HG02642 (cell line): ENCODE data around the gene MSMP.
A peak's percentile ranks its signal among the peaks of the same experiment; 100 is the strongest.

ENCODE experiments used
- ATAC-seq: cut with Tn5 transposase; IDR thresholded peaks from one replicate; pipeline ENCODE4 v1.9.1; 2021; ENCODE audit warnings: mild to moderate bottlenecking; ENCODE audit not compliant: unreplicated experiment, poor library complexity

The MSMP gene

DNA sequence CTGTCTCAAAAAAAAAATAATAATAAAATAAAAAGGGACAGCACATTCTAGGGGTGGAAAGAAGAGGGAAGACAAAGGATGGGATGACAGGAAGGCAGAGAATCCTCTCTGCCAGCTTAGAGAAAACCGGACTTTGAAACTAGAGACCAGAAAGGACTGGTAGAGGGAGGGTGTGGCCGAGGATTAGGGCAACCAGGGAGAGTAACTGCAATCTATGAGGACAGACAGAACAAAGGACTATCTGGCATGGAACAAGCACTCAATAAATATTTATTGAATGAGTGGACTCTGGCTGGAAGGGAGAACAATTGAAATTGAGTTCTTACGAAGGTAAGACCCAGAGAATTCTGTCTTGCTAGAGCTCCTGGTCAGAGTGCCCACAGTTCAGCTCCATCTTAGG is 7.5 kb downstream of the MSMP start:
- ATAC-seq: no peak

DNA sequence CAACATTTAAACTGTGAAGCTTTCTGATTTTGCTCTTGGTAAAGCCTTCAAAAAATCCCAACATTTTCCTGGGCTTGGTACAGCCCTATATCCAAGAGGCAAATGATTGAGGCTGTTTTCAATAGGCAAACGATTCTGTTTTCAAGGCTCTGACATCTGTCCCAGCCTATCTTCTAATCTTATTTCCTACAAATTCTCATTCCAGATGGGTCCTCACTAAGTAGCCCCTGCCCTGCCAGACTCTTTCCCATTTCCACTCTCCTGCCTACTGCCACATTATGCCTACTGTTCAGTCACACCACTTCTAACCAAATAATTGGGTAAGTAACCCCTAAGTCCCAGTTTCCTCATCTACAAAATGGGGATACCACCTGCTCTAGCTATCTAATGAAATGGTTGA is 8.5 kb downstream of the MSMP start:
- no peak for ATAC-seq

DNA sequence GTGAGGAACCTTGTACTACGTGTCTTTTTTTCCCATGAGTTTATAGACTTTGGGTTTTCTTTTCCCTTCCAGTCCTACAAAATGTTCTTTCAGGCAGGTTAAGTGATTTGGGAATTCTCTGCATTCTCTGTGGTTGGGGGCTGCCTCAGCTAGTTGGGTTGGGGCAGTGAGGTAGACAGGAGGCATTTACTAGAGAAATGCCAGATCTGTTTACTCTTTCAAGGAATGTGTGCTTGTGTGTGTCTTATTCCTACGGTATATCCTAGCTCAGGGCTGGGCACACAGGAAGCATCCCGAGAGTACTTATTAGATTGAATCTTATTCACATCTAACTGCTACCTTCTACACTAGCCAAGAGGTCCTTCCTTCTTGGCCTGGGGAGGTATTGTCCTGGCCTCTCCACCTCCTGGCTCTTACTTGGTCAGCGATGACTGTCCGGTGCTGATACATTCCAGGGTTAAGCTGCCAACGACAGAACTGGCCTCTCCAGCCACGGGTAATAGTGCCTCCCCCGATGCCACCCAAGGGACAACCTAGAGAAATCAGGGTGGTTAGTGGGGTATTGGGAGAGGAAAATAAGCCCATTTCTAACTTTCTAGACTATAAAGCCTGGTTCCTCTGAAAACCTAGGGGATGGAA is 10.1 kb downstream of the MSMP start:
- no peak for ATAC-seq

DNA sequence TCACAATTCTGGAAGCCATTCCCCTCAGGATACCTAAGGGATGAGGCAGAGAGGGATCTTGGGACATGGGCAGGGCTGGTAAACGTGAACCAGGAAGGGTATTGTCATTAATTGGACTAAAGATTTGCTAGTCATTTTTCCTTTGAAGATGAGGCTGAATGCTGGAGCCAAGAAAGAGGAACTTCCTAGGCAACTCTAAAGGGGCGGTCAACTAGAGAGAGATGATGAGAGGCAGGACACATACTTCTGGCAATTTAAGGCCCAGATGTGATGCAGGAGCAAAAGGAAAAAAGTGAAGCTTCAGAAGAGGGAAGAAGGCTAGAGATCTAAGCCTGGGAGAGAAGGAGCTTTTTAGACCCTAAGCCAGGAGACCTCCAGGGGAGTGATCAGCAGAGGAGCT is 10.6 kb downstream of the MSMP start:
- ATAC-seq: no peak

DNA sequence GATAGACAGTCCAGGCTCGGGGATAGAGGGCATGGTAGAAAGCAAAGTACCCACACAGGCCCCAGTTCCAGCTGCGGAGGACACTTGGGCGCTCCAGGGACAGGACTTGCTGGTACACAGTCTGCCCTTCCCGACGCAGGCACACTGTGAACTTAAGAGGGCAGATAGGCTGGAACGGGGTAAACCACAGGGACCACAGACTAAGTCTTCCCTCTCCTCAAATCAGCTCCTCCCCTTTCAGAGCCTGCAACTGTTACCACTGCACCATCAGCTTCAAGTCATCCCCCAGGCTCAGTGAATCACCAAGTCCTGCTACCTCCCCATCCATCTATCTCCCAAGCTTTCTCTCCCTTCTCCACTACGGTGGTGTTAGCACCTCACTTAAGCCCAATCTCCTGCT is 12.3 kb downstream of the MSMP start:
- ATAC-seq: no peak

DNA sequence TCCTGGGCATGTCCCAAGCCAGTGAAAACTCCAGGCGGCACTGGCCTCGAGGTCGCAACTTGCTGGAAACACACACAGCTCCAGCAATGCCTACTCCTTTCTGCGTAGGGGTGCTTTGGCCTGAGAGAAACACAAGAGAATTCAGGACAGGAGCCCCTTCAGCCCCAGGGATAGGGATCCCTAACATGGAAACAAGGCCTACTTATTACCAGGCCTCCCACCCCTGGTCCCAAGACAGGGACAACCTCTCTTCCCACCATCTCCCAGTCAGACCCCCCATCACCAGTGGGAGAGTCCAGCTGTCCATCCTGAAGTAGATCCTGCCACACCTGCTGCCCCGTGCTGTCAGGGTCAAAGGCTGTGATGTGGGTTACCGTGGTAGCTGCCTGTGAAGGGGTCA is 13.8 kb downstream of the MSMP start:
- no peak for ATAC-seq

DNA sequence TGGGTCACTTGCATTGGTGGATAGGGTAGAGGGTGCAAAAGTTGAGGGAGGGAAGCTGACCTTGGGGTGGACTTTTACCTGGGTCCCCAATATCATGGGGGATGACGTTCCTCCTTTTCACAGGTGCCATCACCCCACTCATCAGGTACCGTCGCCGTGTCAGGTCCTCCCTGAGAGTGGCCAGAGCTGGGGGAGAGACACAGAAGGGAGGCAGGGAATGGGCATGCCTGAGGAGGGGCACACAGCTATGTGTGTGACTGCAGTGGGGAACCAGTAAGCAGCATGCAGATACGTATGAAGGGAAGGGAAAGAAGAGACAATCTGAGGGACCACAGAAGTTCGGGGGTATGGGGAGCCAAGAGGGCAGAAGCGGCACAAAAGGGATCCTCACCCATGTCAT is 15.2 kb downstream of the MSMP start:
- ATAC-seq: no peak

DNA sequence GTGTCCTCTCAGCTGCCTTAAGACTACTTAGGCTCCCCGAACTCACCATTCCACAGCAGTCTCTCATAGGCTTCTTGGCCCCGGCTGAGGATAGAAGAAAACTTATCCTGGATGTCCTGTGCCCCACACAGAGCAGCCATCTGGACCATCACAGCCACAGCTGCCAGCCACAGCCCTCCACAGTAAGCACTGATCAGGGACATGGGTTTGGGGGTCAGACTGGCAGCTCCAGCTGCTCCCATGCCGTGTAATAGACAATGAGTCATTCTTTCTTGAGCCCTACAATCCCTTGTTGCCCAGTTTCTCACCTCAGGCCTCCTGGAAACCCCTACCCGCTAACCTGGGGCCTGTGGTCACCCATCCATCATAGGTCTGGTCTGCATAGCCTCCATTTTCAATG is 15.9 kb downstream of the MSMP start:
- no peak for ATAC-seq

DNA sequence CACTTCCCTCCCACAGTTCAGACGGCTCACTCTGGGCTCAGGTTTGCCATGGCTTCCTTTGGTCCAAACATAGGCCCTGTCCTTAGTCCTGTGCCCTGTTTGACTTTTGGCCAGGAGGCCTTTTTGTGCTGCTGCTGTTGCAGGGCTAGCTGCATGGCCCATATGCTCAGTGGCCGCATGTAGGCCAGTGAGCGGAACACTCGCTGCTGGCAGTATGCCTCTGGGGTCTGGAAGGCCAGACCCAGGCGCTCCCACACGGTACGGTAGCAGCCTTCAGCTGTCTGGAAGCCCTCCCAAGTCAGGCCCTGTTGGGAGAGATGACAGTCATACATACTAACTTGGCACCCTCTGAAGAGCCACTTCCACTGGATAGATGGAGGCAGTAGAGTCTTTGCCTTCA is 16.9 kb downstream of the MSMP start:
- ATAC-seq: no peak

DNA sequence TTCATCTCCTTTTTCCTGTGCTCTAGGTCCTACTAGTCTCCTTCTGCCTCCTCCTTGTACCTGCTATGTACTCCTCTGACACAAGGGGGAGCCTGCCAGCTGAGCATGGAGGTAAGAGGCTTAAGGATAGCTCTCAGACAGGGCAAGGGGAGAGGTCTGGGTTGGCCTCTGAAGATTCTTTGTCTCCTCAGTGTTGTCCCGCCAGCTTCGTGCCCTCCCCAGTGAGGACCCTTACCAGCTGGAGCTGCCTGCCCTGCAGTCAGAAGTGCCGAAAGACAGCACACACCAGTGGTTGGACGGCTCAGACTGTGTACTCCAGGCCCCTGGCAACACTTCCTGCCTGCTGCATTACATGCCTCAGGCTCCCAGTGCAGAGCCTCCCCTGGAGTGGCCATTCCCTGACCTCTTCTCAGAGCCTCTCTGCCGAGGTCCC is 17.9 kb downstream of the MSMP start:
- ATAC-seq: no peak

DNA sequence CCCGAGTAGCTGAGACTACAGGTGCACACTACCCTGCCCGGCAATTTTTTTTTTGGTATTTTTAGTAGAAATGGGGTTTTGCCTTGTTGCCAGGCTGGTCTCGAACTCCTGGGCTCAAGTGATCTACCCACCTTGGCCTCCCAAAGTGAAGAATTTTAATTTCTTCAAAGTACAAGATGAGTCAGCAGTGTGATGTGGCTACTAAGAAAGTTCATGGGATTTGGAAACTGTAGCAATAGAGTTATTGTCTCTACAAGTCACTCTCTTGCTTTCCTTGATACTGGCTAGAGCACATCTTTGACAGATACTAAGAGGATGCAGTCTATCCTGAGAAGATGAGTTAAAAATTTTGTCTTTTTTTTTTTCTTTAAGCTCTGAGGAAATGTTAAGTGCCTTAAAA is 20.0 kb downstream of the MSMP start:
- no peak for ATAC-seq

DNA sequence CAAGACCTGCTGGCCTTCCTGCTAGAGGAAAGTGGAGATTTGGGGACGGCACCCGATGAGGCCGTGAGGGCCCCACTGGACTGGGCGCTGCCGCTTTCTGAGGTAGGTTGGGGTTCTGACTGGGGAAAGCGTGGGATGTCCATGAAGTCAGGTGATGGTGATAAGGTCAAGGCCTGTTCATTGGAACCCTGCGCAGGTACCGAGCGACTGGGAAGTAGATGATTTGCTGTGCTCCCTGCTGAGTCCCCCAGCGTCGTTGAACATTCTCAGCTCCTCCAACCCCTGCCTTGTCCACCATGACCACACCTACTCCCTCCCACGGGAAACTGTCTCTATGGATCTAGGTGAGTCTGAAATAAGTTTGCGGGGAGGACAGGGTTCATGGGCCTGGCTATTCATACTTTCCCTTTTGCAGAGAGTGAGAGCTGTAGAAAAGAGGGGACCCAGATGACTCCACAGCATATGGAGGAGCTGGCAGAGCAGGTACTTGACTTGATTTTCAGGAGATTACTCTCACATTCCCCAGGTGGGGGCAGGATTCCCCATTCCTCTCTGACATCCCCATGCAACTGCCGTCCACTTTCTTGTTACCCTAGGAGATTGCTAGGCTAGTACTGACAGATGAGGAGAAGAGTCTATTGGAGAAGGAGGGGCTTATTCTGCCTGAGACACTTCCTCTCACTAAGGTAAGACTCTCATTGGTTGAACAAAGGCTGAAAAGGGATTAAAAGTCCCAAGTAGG is 21.1 kb downstream of the MSMP start:
- ATAC-seq: peak; percentile 1

DNA sequence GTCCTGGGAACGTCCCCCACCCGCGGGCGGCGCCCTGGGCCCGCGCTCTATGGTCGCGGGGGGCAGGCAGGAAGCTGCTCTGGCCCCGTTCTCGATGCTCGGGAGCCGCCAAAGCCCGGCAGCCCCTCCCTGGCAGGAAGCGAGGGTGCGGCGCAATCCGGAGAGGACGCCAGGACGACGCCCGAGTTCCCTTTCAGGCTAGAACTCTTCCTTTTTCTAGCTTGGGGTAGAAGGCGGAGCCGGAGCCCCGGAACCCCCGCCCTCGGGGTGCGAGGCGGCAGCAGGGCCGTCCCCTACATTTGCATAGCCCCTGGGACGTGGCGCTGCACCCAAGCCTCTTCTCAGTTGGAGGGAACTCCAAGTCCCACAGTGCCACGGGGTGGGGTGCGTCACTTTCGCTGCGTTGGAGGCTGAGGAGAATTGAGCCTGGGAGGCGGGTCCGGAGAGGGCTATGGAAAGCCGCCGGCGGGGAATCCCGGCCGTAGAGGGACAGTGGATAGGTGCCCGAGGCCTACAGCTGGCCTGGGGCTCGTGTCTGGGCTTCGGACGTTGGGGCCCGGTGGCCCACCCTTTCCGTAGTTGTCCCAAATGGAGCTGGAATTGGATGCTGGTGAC is 21.8 kb downstream of the MSMP start, which contains the start of the genes CREB3 and TLN1:
CREB3 (plus strand) TSS at position 482 of the 615 bp plus-strand sequence; CDS start at position 589, 107 bp downstream.
TLN1 (minus strand) TSS at position 11 of the 615 bp plus-strand sequence. CDS start 6,501 bp downstream, outside the sequence.
- peak; percentile 82 for ATAC-seq

DNA sequence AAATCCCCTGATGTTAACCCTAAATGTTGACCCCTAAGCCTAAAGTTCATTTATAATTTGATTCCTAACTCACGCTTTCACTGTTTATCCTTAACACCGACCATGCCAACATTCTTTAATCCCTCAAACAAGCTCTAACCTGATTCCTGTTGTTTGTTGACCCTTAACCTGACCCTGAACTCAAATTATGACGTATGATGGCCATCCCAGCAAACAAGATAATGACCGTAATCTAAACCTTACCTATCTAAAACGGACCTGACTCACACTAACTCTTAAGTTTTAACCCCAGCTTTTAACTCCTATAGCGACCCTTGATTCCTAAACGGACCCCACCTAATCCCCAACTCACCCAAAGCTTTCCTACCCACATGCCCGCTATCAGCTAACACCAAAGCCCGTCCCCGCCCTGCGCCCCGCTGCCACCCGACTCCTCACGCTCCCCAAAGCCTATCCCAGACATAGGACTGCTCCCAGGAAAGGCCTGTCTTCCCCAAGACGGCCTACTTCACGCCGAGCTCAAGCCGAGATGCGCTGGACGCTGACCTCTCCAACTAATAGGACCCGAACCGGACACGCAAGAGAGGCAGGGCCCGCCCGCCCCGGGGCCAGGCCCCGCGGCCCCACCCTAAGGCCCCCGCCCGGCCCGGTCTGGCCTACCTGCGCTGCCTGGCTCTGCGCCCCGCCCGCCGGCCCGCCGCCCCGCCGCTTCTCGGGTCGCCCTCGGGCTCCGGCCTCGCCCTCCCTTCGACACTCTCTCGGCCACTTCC is 22.5 kb downstream of the MSMP start:
- peak; percentile 0 for ATAC-seq

DNA sequence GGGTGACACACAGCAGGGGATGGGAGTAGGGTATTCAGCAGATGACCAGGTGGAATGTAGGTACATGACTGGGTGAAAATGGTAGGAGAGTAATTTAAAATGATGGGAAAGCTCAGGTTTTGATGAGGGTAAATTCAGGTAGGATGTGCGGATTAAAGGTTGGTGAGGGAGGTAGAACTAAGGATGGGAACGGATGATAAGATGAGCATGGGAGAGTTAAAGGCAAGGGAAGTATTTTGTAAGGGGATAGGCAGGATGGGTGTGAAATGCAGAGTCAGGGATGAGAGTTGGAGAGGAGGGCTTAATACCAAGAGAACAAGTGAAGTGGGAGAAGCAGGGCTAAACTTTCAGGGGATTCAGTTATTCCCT is 23.6 kb downstream of the MSMP start:
- ATAC-seq: no peak

DNA sequence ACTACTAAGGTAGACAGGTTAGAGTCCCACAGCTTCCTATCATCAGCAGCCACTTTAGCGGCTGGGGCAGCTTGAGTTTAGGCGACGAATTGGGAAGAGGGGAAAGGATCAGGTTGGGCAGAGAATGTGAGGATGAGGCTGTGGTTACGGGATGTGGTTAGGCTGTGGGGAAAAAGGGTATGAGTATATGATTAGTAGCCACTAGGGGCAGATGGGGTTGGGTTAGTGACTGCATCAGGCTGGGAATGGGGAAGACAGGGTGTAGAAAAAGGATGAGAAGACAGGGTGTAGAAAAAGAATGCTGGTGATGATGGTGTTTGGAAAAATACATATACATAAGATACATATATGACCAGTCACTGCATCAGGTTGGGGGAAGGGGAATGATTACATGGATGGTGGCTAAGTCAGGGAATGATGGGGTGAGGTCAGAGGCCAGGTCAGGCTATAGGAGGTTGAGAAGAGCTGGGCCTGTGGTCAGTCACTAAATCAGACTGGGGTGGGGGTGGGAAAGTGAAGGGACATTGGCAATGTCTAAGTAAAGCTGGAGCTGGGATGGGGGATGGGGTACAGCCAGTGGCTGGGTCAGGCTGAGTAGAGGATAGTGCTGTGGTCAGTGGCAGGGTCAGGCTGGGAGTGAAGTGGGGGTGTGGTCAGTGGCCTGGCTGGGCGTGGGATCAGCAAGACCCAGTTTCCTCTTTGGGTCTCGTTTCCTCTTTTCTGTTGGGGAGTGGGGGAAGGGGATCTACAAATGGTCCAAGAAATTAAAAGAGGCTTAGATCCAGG is 24.2 kb downstream of the MSMP start:
- no peak for ATAC-seq

DNA sequence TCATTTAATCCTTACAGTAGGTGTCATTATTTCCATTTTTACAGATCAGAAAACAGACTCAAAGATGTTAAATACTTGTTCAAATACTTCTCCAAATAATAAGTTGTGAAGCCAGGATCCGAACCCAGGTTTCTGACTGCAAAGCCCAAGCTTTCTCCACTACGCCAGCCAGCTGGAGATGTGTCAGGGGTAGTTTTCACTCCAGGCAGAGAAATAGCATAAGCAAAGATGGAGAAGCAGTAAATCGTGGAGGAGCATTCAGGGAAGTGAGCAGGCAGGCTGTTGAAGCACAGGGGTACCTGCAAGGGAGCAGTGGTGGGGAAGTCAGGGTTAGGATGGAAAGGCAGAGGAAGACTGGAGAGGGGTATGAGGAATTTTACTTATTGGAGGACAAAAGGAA is 25.0 kb downstream of the MSMP start:
- ATAC-seq: no peak

DNA sequence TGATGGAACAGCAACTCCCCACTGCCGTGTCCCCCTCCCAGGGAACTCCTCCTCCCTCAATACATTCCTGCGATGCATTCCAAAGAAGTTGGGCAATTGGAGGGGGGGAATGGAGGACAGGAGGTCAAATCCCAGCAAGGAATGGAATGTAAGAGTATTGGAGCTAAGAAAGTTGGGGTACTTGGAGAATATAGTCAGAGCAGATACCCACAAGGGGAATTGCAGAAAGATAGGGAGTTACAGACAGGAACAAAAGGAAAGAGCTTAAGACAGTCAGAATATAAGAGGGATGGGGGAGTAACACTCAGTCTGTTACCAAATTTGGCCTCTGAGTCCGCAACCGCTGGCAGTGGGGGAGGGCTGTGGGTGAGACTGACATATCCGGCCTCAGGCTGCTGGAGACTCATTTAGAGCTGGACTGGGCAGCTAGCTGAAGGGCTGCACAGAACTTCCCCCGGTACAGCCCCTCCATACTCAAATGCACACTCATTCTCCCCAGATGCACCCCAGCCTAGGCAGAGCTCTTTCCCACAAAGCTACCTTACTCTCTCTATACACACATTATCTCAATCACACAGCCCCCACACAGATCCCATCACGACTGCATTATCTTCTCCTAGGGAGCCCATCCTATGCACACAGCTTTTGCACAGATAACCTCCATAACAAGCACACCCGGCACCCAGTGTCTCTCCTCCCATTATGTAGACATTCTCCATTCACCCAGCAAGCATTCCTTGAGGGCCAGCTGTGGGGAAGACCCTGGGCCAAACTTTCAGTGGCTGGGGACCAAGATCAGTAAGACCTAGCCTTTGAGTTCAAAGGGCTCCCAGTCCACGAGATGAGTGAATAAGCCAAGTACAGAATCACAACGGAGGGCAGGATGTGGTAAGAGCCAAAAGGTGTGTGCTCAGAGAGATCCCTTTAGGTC is 25.8 kb downstream of the MSMP start:
- ATAC-seq: no peak

DNA sequence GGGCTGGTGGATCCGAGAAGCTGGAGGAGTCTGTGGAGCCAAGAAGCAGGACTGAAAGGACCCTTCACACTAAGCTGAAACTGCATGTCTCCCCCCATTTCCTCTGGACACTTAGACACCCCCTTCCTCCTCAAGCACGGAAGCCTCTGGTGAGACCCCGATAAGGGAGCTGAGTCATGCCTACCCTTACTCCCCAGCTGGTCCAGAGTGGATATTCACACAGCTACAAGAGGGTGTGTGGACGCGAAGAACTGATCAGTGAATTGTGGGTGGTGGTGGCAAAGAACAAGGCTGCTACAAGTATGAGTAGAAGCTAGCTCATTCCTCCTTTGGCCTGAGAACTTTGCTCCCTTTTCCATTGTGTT is 26.4 kb downstream of the MSMP start:
- ATAC-seq: no peak
